Memory B cell (primary cell): ENCODE measurements around the gene FAM241B.

Experiments
- ATAC-seq: fragments of 150-1000 bp; cut with Tn5 transposase; 2 replicates; pipeline ENCODE4 v1.10.0; 2021; ENCODE audit warnings: low read depth, mild to moderate bottlenecking, moderate library complexity
- DNase-seq, 2 donors: peaks; one replicate each; pipeline ENCODE4 v3.0.0; 2022; ENCODE audit warnings: low spot score in 2 of 2
- H3K27ac Mint-ChIP-seq: one replicate; pipeline ENCODE4 v1.8.0; 2022; ENCODE audit warnings: mild to moderate bottlenecking, moderate library complexity, mixed read lengths
- H3K27me3 Mint-ChIP-seq: one replicate; pipeline ENCODE4 v1.8.0; 2022; ENCODE audit warnings: mixed read lengths
- H3K36me3 Mint-ChIP-seq: one replicate; pipeline ENCODE4 v1.8.0; 2022; ENCODE audit warnings: mild to moderate bottlenecking, mixed read lengths
- H3K4me1 Mint-ChIP-seq: one replicate; pipeline ENCODE4 v1.8.0; 2022; ENCODE audit warnings: mixed read lengths
- H3K4me3 Mint-ChIP-seq: one replicate; pipeline ENCODE4 v1.8.0; 2022; ENCODE audit warnings: mild to moderate bottlenecking, moderate library complexity, mixed read lengths
- H3K9me3 Mint-ChIP-seq: one replicate; pipeline ENCODE4 v1.8.0; 2022; ENCODE audit warnings: mixed read lengths

The FAM241B gene

GRCh38 chr10:69639291-69640195 is 9.5 kb downstream of the FAM241B start:
- Mint-ChIP-seq H3K9me3 (peaks cover 1% of the 10 kb centered on the region), H3K4me1 (no peaks in the 10 kb centered on the region), H3K36me3 (no peaks in the 10 kb centered on the region), H3K4me3 (no peak overlapping the region), H3K27ac (no peak overlapping the region), H3K27me3 (peaks cover 4% of the 10 kb centered on the region)
- peak; percentile 42 to 47 for DNase-seq
- ATAC-seq = peak; percentile 60

- H3K36me3 Mint-ChIP-seq = no peaks in the 10 kb centered on the region
- H3K27ac Mint-ChIP-seq = no peak overlapping the region
- H3K9me3 Mint-ChIP-seq = peaks cover 1% of the 10 kb centered on the region
- no peaks in the 10 kb centered on the region for H3K4me1 Mint-ChIP-seq
- ATAC-seq (no peak), DNase-seq (no peak)
- no peak overlapping the region for H3K4me3 Mint-ChIP-seq
- H3K27me3 Mint-ChIP-seq = peaks cover 6% of the 10 kb centered on the region
These were observed 10.3 kb downstream of the FAM241B start for GRCh38 chr10:69640196-69640980.

- Mint-ChIP-seq H3K4me1 (no peaks in the 10 kb centered on the region), H3K9me3 (peaks cover 1% of the 10 kb centered on the region), H3K27me3 (peaks cover 7% of the 10 kb centered on the region), H3K27ac (no peak overlapping the region), H3K36me3 (no peaks in the 10 kb centered on the region), H3K4me3 (no peak overlapping the region)
- DNase-seq (no peak), ATAC-seq (no peak)
These were observed 11.4 kb downstream of the FAM241B start for GRCh38 chr10:69641261-69641980.

GRCh38 chr10:69642747-69643146 is 12.7 kb downstream of the FAM241B start:
- H3K4me3 Mint-ChIP-seq = no peak overlapping the region
- H3K9me3 Mint-ChIP-seq = peaks cover 1% of the 10 kb centered on the region
- no peaks in the 10 kb centered on the region for H3K36me3 Mint-ChIP-seq
- DNase-seq = no peak
- no peaks in the 10 kb centered on the region for H3K4me1 Mint-ChIP-seq
- H3K27me3 Mint-ChIP-seq = peaks cover 7% of the 10 kb centered on the region
- H3K27ac Mint-ChIP-seq = no peak overlapping the region
- ATAC-seq = no peak

GRCh38 chr10:69643779-69644657 is 14.0 kb downstream of the FAM241B start:
- no peak overlapping the region for H3K27ac Mint-ChIP-seq
- DNase-seq = no peak
- H3K4me1 Mint-ChIP-seq = no peaks in the 10 kb centered on the region
- no peak for ATAC-seq
- H3K27me3 Mint-ChIP-seq = peaks cover 7% of the 10 kb centered on the region
- H3K9me3 Mint-ChIP-seq = peaks cover 1% of the 10 kb centered on the region
- no peaks in the 10 kb centered on the region for H3K36me3 Mint-ChIP-seq
- no peak overlapping the region for H3K4me3 Mint-ChIP-seq

- H3K36me3 Mint-ChIP-seq = no peaks in the 10 kb centered on the region
- H3K4me1 Mint-ChIP-seq = no peaks in the 10 kb centered on the region
- peaks cover 1% of the 10 kb centered on the region for H3K9me3 Mint-ChIP-seq
- peaks cover 7% of the 10 kb centered on the region for H3K27me3 Mint-ChIP-seq
- H3K27ac Mint-ChIP-seq = no peak overlapping the region
- no peak for ATAC-seq
- DNase-seq = no peak
- H3K4me3 Mint-ChIP-seq = no peak overlapping the region
These were observed 14.7 kb downstream of the FAM241B start for GRCh38 chr10:69644658-69645295.

- no peaks in the 10 kb centered on the region for H3K4me1 Mint-ChIP-seq
- no peaks in the 10 kb centered on the region for H3K36me3 Mint-ChIP-seq
- H3K27me3 Mint-ChIP-seq = peaks cover 9% of the 10 kb centered on the region
- peaks cover 1% of the 10 kb centered on the region for H3K9me3 Mint-ChIP-seq
- no peak overlapping the region for H3K4me3 Mint-ChIP-seq
- DNase-seq (no peak), ATAC-seq (no peak)
- H3K27ac Mint-ChIP-seq = no peak overlapping the region
These were observed 15.5 kb downstream of the FAM241B start for GRCh38 chr10:69645296-69646184.

- Mint-ChIP-seq H3K4me1 (no peaks in the 10 kb centered on the region), H3K36me3 (no peaks in the 10 kb centered on the region), H3K4me3 (no peak overlapping the region), H3K9me3 (peaks cover 1% of the 10 kb centered on the region), H3K27ac (no peak overlapping the region), H3K27me3 (peaks cover 13% of the 10 kb centered on the region)
- DNase-seq (no peak), ATAC-seq (no peak)
These were observed 16.4 kb downstream of the FAM241B start for GRCh38 chr10:69646185-69647060.

GRCh38 chr10:69647126-69647525 is 17.1 kb downstream of the FAM241B start:
- Mint-ChIP-seq H3K27ac (no peak overlapping the region), H3K27me3 (peaks cover 14% of the 10 kb centered on the region), H3K4me1 (no peaks in the 10 kb centered on the region), H3K4me3 (no peak overlapping the region), H3K36me3 (no peaks in the 10 kb centered on the region), H3K9me3 (peaks cover 1% of the 10 kb centered on the region)
- DNase-seq (no peak), ATAC-seq (no peak)

- Mint-ChIP-seq H3K36me3 (no peaks in the 10 kb centered on the region), H3K4me1 (no peaks in the 10 kb centered on the region), H3K9me3 (peaks cover 1% of the 10 kb centered on the region), H3K27me3 (peaks cover 14% of the 10 kb centered on the region), H3K27ac (no peak overlapping the region), H3K4me3 (no peak overlapping the region)
- ATAC-seq (no peak), DNase-seq (no peak)
These were observed 17.8 kb downstream of the FAM241B start for GRCh38 chr10:69647819-69648218.

GRCh38 chr10:69648461-69648860 is 18.4 kb downstream of the FAM241B start:
- Mint-ChIP-seq H3K4me1 (no peaks in the 10 kb centered on the region), H3K36me3 (no peaks in the 10 kb centered on the region), H3K27ac (no peak overlapping the region), H3K27me3 (peaks cover 11% of the 10 kb centered on the region), H3K9me3 (no peaks in the 10 kb centered on the region), H3K4me3 (no peak overlapping the region)
- no peak for ATAC-seq
- no peak for DNase-seq
